Measurements from ENCODE around the gene RBMXL2.

The RBMXL2 gene

GRCh38 chr11:7060868-7061267 is 27.9 kb upstream of the RBMXL2 start:
- TF ChIP-seq CREB5 (CRISPR knock-in tag; IDR thresholded peaks at IDR 0.05; ENCODE audit: low read depth) (no peak), OSR1 (CRISPR knock-in tag; IDR thresholded peaks at IDR 0.05) (no peak), ZC3H10 (CRISPR knock-in tag; IDR thresholded peaks at IDR 0.05) (no peak), GLIS3 (CRISPR knock-in tag; IDR thresholded peaks at IDR 0.05) (no peak), PPARA (CRISPR knock-in tag; IDR thresholded peaks at IDR 0.05; ENCODE audit: borderline replicate concordance) (no peak), BACH2 (CRISPR knock-in tag; IDR thresholded peaks at IDR 0.05; ENCODE audit: borderline replicate concordance) (no peak), ZNF565 (CRISPR knock-in tag; conservative IDR thresholded peaks at IDR 0.05; ENCODE audit: low read depth) (no peak), ZFP30 (CRISPR knock-in tag; IDR thresholded peaks at IDR 0.05) (no peak), CSDC2 (CRISPR knock-in tag; IDR thresholded peaks at IDR 0.05) (no peak), ESRRG (CRISPR knock-in tag; IDR thresholded peaks at IDR 0.05) (no peak), ZNF70 (CRISPR knock-in tag; IDR thresholded peaks at IDR 0.05) (no peak), ZNF8 (CRISPR knock-in tag; IDR thresholded peaks at IDR 0.05) (no peak), CSRNP3 (CRISPR knock-in tag; IDR thresholded peaks at IDR 0.05) (no peak), PATZ1 (CRISPR knock-in tag; IDR thresholded peaks at IDR 0.05; ENCODE audit: borderline replicate concordance) (no peak), POU6F1 (CRISPR knock-in tag; IDR thresholded peaks at IDR 0.05; ENCODE audit: borderline replicate concordance, low read depth) (no peak), RARB (CRISPR knock-in tag; IDR thresholded peaks at IDR 0.05) (no peak), SNAI2 (CRISPR knock-in tag; IDR thresholded peaks at IDR 0.05) (no peak), ZFP3 (CRISPR knock-in tag; IDR thresholded peaks at IDR 0.05) (no peak), TSHZ2 (CRISPR knock-in tag; IDR thresholded peaks at IDR 0.05) (no peak)
- ATAC-seq: no peak

- ATAC-seq: no peak
- TF ChIP-seq PPARA (CRISPR knock-in tag; IDR thresholded peaks at IDR 0.05; ENCODE audit: borderline replicate concordance) (no peak), RARB (CRISPR knock-in tag; IDR thresholded peaks at IDR 0.05) (no peak), ZNF565 (CRISPR knock-in tag; conservative IDR thresholded peaks at IDR 0.05; ENCODE audit: low read depth) (no peak)
These were observed 26.3 kb upstream of the RBMXL2 start for GRCh38 chr11:7062534-7062933.

- no peak for ATAC-seq
- TF ChIP-seq ZFP3 (CRISPR knock-in tag; IDR thresholded peaks at IDR 0.05): no peak
- TF ChIP-seq GLIS3 (CRISPR knock-in tag; IDR thresholded peaks at IDR 0.05): no peak
- TF ChIP-seq ARNTL (CRISPR knock-in tag; IDR thresholded peaks at IDR 0.05; ENCODE audit: borderline replicate concordance, low read depth): no peak
- no peak for TF ChIP-seq PATZ1 (CRISPR knock-in tag; IDR thresholded peaks at IDR 0.05; ENCODE audit: borderline replicate concordance)
- TF ChIP-seq CSDC2 (CRISPR knock-in tag; IDR thresholded peaks at IDR 0.05): no peak
- no peak for TF ChIP-seq CSRNP3 (CRISPR knock-in tag; IDR thresholded peaks at IDR 0.05)
- TF ChIP-seq TSHZ2 (CRISPR knock-in tag; IDR thresholded peaks at IDR 0.05): no peak
These were observed 16.3 kb upstream of the RBMXL2 start for GRCh38 chr11:7072401-7073028.
